ENCODE data around the gene FAM174B. TPM values are rescaled to one million over a fixed set of nuclear protein-coding genes. Genes with fewer than 3 reads are reported as not detected.

FAM174B gene
- total and polyA plus RNA-seq, 2 donors (not counting 1 experiment from before 2014, with no cell fraction given): 0.03 to 1.9 TPM

DNA sequence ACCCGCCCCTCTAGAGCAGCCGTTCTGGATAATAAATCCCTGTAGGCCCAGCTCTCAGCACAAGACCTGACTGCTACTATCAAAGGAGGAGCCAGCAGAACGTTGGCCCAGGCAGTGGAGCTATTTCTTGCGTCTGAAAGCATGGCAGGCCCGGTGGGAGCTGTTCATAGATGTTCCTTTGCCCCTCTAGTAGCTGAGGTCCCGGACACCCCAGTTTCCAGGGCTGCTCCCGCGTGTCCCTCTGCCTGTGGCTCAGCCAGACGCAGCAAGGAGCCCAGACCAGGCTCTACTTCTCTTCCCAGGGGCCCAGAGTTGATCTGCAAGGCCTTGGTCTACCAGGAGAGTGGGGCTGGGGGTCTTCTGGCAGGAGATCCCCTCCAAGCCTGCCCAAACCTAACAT, 76.1 kb downstream of the FAM174B start:
- H3K4me2 ChIP-seq (replicated peaks; ENCODE audit: low read depth, low read length, poor library complexity, severe bottlenecking): no peak overlapping the region
- no peak overlapping the region for H3K4me3 ChIP-seq (ENCODE audit: control extremely low read depth in 1 of 5, extremely low read depth in 1 of 5, insufficient read depth in 1 of 5, low read depth in 2 of 5, low read length in 4 of 5)
- H3K9ac ChIP-seq (ENCODE audit: low read length): no peak overlapping the region
- peaks cover 6% of the 10 kb centered on the region for H3K27me3 Mint-ChIP-seq
- no peak overlapping the region for H3K27ac ChIP-seq (ENCODE audit: low read length in 2 of 2)
- ATAC-seq (ENCODE audit: low read depth) (no peak), DNase-seq (no peak)
- H3K9me3 ChIP-seq (ENCODE audit: control extremely low read depth in 1 of 3, control insufficient read depth in 2 of 3, insufficient read depth in 1 of 3, low read length in 2 of 3): no peaks in the 10 kb centered on the region
- no peaks in the 10 kb centered on the region for H4K20me1 ChIP-seq (ENCODE audit: control insufficient read depth, insufficient read depth, low read length, poor library complexity, severe bottlenecking)
- no peak overlapping the region for H3K27ac Mint-ChIP-seq
- no peaks in the 10 kb centered on the region for H3K9me3 Mint-ChIP-seq (ENCODE audit: insufficient read depth)
- 80% methylated on average over 9 of the region's 9 CpGs for WGBS (ENCODE audit: insufficient coverage)
- no peaks in the 10 kb centered on the region for H3K27me3 ChIP-seq (replicated peaks in 1 of 4; ENCODE audit: control extremely low read depth in 1 of 4, control insufficient read depth in 3 of 4, insufficient read depth in 4 of 4, low read length in 3 of 4)
- no peaks in the 10 kb centered on the region for H3K36me3 ChIP-seq (replicated peaks in 1 of 2; ENCODE audit: control extremely low read depth in 1 of 2, control insufficient read depth in 1 of 2, extremely low read depth in 1 of 2, insufficient read depth in 2 of 2, low read length in 1 of 2)
- CTCF ChIA-PET: no interaction called here
- TF ChIP-seq, protein P1, sequence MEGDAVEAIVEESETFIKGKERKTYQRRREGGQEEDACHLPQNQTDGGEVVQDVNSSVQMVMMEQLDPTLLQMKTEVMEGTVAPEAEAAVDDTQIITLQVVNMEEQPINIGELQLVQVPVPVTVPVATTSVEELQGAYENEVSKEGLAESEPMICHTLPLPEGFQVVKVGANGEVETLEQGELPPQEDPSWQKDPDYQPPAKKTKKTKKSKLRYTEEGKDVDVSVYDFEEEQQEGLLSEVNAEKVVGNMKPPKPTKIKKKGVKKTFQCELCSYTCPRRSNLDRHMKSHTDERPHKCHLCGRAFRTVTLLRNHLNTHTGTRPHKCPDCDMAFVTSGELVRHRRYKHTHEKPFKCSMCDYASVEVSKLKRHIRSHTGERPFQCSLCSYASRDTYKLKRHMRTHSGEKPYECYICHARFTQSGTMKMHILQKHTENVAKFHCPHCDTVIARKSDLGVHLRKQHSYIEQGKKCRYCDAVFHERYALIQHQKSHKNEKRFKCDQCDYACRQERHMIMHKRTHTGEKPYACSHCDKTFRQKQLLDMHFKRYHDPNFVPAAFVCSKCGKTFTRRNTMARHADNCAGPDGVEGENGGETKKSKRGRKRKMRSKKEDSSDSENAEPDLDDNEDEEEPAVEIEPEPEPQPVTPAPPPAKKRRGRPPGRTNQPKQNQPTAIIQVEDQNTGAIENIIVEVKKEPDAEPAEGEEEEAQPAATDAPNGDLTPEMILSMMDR (IDR thresholded peaks at IDR 0.05): no peak
- no peak for TF ChIP-seq EZH2 (IDR thresholded peaks at IDR 0.05; ENCODE audit: borderline replicate concordance, insufficient read depth, low read depth, low read length, poor library complexity, severe bottlenecking)
- no peak overlapping the region for H2AFZ ChIP-seq (ENCODE audit: insufficient read depth, low read depth, low read length, poor library complexity, severe bottlenecking)
- POLR2A ChIA-PET: no interaction called here
- intact Hi-C loops (cut with micrococcal nuclease): no loop called here
- no peak overlapping the region for H3K4me3 Mint-ChIP-seq
- no peaks in the 10 kb centered on the region for H3K79me2 ChIP-seq (ENCODE audit: control insufficient read depth, insufficient read depth, low read length)
- H3K4me1 ChIP-seq (ENCODE audit: control insufficient read depth in 2 of 2, insufficient read depth in 2 of 2, low read length in 2 of 2): no peaks in the 10 kb centered on the region
- no peaks in the 10 kb centered on the region for H3K4me1 Mint-ChIP-seq

DNA sequence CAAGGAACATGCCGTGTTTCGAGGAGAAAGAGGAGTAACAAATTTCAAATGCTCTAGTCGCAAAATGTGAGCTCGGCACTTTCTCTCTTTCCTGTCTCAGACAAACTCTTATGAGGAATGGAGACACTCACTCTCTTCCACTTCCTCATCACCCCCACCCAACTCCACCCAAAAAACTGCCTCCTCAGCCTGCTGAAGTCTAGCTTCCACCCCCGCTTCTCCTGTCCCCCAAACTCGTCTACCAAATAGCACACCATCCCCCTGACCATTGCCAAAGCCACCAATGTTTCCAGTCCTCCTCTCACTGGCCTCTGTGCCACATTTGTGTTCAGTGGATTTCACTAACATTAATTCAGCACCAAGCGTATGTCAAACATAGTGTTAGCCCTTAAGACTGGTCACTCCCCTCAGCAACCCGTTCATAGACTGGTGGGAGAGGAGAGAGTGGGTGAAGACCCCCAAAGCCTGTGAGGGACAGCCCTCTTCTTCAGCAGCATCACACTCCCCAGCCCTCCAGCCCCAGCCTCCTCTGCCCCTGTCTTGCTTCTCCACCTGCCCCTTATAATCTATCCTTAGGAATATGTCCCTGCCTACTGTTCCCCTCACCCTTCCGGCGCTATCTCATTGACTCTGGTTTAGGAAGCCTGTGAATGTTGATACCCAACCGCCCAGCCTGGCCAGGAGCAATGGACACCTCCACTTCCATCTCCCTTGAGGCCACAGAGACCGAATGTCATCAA, 77.3 kb downstream of the FAM174B start:
- H3K4me1 Mint-ChIP-seq: no peaks in the 10 kb centered on the region
- H3K4me3 Mint-ChIP-seq: no peak overlapping the region
- no peak overlapping the region for H3K27ac Mint-ChIP-seq
- DNase-seq (no peak), ATAC-seq (ENCODE audit: low read depth) (no peak)
- no peak overlapping the region for H3K27ac ChIP-seq (ENCODE audit: low read length in 2 of 2)
- no peak for TF ChIP-seq EZH2 (IDR thresholded peaks at IDR 0.05; ENCODE audit: borderline replicate concordance, insufficient read depth, low read depth, low read length, poor library complexity, severe bottlenecking)
- TF ChIP-seq, protein P1 (IDR thresholded peaks at IDR 0.05): no peak
- H3K27me3 ChIP-seq (replicated peaks in 1 of 4; ENCODE audit: control extremely low read depth in 1 of 4, control insufficient read depth in 3 of 4, insufficient read depth in 4 of 4, low read length in 3 of 4): no peaks in the 10 kb centered on the region
- no peak overlapping the region for H3K4me3 ChIP-seq (ENCODE audit: control extremely low read depth in 1 of 5, extremely low read depth in 1 of 5, insufficient read depth in 1 of 5, low read depth in 2 of 5, low read length in 4 of 5)
- H2AFZ ChIP-seq (ENCODE audit: insufficient read depth, low read depth, low read length, poor library complexity, severe bottlenecking): no peak overlapping the region
- POLR2A ChIA-PET: no interaction called here
- no peaks in the 10 kb centered on the region for H4K20me1 ChIP-seq (ENCODE audit: control insufficient read depth, insufficient read depth, low read length, poor library complexity, severe bottlenecking)
- peaks cover 6% of the 10 kb centered on the region for H3K27me3 Mint-ChIP-seq
- H3K9me3 ChIP-seq (ENCODE audit: control extremely low read depth in 1 of 3, control insufficient read depth in 2 of 3, insufficient read depth in 1 of 3, low read length in 2 of 3): no peaks in the 10 kb centered on the region
- H3K36me3 ChIP-seq (replicated peaks in 1 of 2; ENCODE audit: control extremely low read depth in 1 of 2, control insufficient read depth in 1 of 2, extremely low read depth in 1 of 2, insufficient read depth in 2 of 2, low read length in 1 of 2): no peaks in the 10 kb centered on the region
- H3K9me3 Mint-ChIP-seq (ENCODE audit: insufficient read depth): no peaks in the 10 kb centered on the region
- CTCF ChIA-PET: no interaction called here
- WGBS (ENCODE audit: insufficient coverage): 79% methylated on average over 9 of the region's 12 CpGs
- H3K79me2 ChIP-seq (ENCODE audit: control insufficient read depth, insufficient read depth, low read length): no peaks in the 10 kb centered on the region
- no peak overlapping the region for H3K4me2 ChIP-seq (replicated peaks; ENCODE audit: low read depth, low read length, poor library complexity, severe bottlenecking)
- no peaks in the 10 kb centered on the region for H3K4me1 ChIP-seq (ENCODE audit: control insufficient read depth in 2 of 2, insufficient read depth in 2 of 2, low read length in 2 of 2)
- intact Hi-C loops (cut with micrococcal nuclease): no loop called here
- no peak overlapping the region for H3K9ac ChIP-seq (ENCODE audit: low read length)
